Panc1 (cell line): ENCODE measurements around the gene CACNA1D. TPM values are rescaled to one million over a fixed set of nuclear protein-coding genes. Genes with fewer than 3 reads are reported as not detected.

ENCODE experiments used
- ATAC-seq: fragments of 200-7000 bp; cut with Tn5 transposase; 2 replicates; pipeline ENCODE4 v1.9.1; 2020; ENCODE audit warnings: mild to moderate bottlenecking, moderate library complexity
- BruUV-seq: library from RNA; stranded (reverse); fragments of 400-500 nt; replicated peaks from 2 replicates; lab custom pipeline; 2021; lab: Mats Ljungman, UMichigan
- CTCF ChIA-PET: fragments of 300-600 bp; sonication (Branson Sonifier 250); formaldehyde crosslinking; loops from one replicate; lab custom pipeline; 2022; ENCODE audit warnings: antibody characterized with exemption; lab: Charles Lee
- POLR2A ChIA-PET: fragments of 300-600 bp; sonication (Branson Sonifier 250); formaldehyde crosslinking; loops from one replicate; lab custom pipeline; 2022; ENCODE audit warnings: antibody characterized with exemption; lab: Charles Lee
- DNase-seq: peaks from one replicate; pipeline ENCODE4 v3.0.0-alpha.2; 2010; ENCODE audit warnings: low read depth, low spot score
- H3K27ac ChIP-seq: 2 replicates; pipeline ENCODE4 v1.5.1; 2011; ENCODE audit warnings: mild to moderate bottlenecking, low read length, inconsistent platforms
- H3K27me3 ChIP-seq: fragments of 200-500 bp; sonication (Bioruptor generic); 2 replicates; pipeline ENCODE4 v1.6.0; 2014; ENCODE audit warnings: low read length, inconsistent platforms; ENCODE audit not compliant: control insufficient read depth, insufficient read depth
- H3K36me3 ChIP-seq: fragments of 200-500 bp; sonication (Bioruptor generic); 2 replicates; pipeline ENCODE4 v1.5.1; 2014; ENCODE audit warnings: inconsistent platforms, mild to moderate bottlenecking, low read length, moderate library complexity; ENCODE audit not compliant: control insufficient read depth, insufficient read depth
- H3K4me1 ChIP-seq: 2 replicates; pipeline ENCODE4 v1.5.1; 2011; ENCODE audit warnings: inconsistent platforms, mild to moderate bottlenecking, low read length, moderate library complexity; ENCODE audit not compliant: control insufficient read depth, insufficient read depth
- H3K4me3 ChIP-seq, 2 experiments: 2 replicates each; pipeline ENCODE4 v1.5.1; 2011 to 2012; ENCODE audit warnings: low read depth in 2 of 2, low read length in 2 of 2, mild to moderate bottlenecking in 2 of 2, inconsistent platforms in 1 of 2, moderate library complexity in 1 of 2
- H3K9me3 ChIP-seq: fragments of 200-500 bp; sonication (Bioruptor generic); 2 replicates; pipeline ENCODE4 v1.5.1; 2014; ENCODE audit warnings: low read depth, mild to moderate bottlenecking, inconsistent platforms, low read length, moderate library complexity; ENCODE audit not compliant: control insufficient read depth, insufficient read depth
- POLR2AphosphoS5 ChIP-seq: IDR thresholded peaks from 2 replicates; pipeline ENCODE4 v1.6.1; 2012; ENCODE audit warnings: mild to moderate bottlenecking, low read depth, low read length, moderate library complexity
- SIN3A ChIP-seq: IDR thresholded peaks from 2 replicates; pipeline ENCODE4 v1.6.1; 2012; ENCODE audit warnings: low read depth, mild to moderate bottlenecking, low read length, moderate library complexity, borderline replicate concordance; ENCODE audit not compliant: insufficient read depth
- TCF7L2 ChIP-seq: IDR thresholded peaks from 2 replicates; pipeline ENCODE4 v1.6.1; 2011; ENCODE audit warnings: mild to moderate bottlenecking, low read depth, low read length, inconsistent platforms
- in situ Hi-C: cut with HindIII; loops from 2 replicates; pipeline ENCODE4 v1.10.0; 2016; ENCODE audit warnings: low sequenced_read_pairs, low pct_unique_long_range_greater_than_20kb
- intact Hi-C: fragments of 100-400 bp; cut with micrococcal nuclease; formaldehyde crosslinking; loops from one replicate; pipeline ENCODE4 v1.10.0; 2022; ENCODE audit not compliant: unreplicated experiment
- total RNA-seq: library from RNA; stranded (reverse); gene quantifications from one replicate; pipeline ENCODE4 v1.2.1, GENCODE V29; 2021; ENCODE audit not compliant: unreplicated experiment
- TF ChIP-seq, protein P1 (sequence below): fragments of 450-650 bp; IDR thresholded peaks from 2 replicates; pipeline ENCODE4 v1.5.1; 2017; ENCODE audit warnings: mild to moderate bottlenecking
- TF ChIP-seq, protein P2 (sequence below), 2 experiments: IDR thresholded peaks; 2 replicates each; pipeline ENCODE4 v1.6.1; 2011 to 2012; ENCODE audit warnings: low read depth in 2 of 2, control low read depth in 1 of 2, low read length in 1 of 2, mild to moderate bottlenecking in 1 of 2, moderate library complexity in 1 of 2; ENCODE audit not compliant: insufficient read depth in 1 of 2

CACNA1D gene
- total RNA-seq, 1 experiment from 2014 or later: 23.0 TPM

DNA sequence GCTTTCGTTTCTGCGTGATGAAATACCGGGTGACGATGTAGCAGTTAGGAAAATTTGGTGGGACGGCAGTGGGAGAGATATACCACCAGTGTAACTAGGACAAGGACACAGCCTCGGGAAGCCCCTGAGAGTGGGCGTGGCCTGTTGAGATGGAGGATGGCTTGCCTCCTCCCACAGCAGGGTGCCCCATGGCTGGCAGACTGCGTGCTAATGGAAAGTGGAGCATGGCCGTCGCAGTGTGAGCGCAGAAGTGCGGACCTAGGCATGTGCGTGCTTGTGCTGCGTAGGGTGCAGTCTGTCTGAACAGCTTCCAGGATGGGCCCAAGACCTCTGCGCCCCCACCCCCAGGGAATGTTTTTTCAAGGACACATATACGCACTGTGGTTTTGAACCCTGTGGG, 295.0 kb downstream of the CACNA1D start:
- ATAC-seq (no peak), DNase-seq (no peak)
- no TSS peak for BruUV-seq
- intact Hi-C loops (no loop called here), in situ Hi-C loops (no loop called here)
- H3K4me1 ChIP-seq: no peaks in the 10 kb centered on the region
- ChIA-PET CTCF (no interaction called here), POLR2A (no interaction called here)
- no peaks in the 10 kb centered on the region for H3K27me3 ChIP-seq
- TF ChIP-seq, protein P1, sequence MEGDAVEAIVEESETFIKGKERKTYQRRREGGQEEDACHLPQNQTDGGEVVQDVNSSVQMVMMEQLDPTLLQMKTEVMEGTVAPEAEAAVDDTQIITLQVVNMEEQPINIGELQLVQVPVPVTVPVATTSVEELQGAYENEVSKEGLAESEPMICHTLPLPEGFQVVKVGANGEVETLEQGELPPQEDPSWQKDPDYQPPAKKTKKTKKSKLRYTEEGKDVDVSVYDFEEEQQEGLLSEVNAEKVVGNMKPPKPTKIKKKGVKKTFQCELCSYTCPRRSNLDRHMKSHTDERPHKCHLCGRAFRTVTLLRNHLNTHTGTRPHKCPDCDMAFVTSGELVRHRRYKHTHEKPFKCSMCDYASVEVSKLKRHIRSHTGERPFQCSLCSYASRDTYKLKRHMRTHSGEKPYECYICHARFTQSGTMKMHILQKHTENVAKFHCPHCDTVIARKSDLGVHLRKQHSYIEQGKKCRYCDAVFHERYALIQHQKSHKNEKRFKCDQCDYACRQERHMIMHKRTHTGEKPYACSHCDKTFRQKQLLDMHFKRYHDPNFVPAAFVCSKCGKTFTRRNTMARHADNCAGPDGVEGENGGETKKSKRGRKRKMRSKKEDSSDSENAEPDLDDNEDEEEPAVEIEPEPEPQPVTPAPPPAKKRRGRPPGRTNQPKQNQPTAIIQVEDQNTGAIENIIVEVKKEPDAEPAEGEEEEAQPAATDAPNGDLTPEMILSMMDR: no peak
- no peak for TF ChIP-seq TCF7L2
- TF ChIP-seq SIN3A: no peak
- TF ChIP-seq, protein P2, sequence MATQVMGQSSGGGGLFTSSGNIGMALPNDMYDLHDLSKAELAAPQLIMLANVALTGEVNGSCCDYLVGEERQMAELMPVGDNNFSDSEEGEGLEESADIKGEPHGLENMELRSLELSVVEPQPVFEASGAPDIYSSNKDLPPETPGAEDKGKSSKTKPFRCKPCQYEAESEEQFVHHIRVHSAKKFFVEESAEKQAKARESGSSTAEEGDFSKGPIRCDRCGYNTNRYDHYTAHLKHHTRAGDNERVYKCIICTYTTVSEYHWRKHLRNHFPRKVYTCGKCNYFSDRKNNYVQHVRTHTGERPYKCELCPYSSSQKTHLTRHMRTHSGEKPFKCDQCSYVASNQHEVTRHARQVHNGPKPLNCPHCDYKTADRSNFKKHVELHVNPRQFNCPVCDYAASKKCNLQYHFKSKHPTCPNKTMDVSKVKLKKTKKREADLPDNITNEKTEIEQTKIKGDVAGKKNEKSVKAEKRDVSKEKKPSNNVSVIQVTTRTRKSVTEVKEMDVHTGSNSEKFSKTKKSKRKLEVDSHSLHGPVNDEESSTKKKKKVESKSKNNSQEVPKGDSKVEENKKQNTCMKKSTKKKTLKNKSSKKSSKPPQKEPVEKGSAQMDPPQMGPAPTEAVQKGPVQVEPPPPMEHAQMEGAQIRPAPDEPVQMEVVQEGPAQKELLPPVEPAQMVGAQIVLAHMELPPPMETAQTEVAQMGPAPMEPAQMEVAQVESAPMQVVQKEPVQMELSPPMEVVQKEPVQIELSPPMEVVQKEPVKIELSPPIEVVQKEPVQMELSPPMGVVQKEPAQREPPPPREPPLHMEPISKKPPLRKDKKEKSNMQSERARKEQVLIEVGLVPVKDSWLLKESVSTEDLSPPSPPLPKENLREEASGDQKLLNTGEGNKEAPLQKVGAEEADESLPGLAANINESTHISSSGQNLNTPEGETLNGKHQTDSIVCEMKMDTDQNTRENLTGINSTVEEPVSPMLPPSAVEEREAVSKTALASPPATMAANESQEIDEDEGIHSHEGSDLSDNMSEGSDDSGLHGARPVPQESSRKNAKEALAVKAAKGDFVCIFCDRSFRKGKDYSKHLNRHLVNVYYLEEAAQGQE (IDR thresholded peaks at IDR 0.05; ENCODE audit: insufficient read depth in 1 of 2, low read depth in 2 of 2, low read length in 1 of 2): no peak
- no peak for TF ChIP-seq POLR2AphosphoS5
- H3K27ac ChIP-seq: no peak overlapping the region
- no peaks in the 10 kb centered on the region for H3K9me3 ChIP-seq
- H3K36me3 ChIP-seq: no peaks in the 10 kb centered on the region
- H3K4me3 ChIP-seq: no peak overlapping the region

DNA sequence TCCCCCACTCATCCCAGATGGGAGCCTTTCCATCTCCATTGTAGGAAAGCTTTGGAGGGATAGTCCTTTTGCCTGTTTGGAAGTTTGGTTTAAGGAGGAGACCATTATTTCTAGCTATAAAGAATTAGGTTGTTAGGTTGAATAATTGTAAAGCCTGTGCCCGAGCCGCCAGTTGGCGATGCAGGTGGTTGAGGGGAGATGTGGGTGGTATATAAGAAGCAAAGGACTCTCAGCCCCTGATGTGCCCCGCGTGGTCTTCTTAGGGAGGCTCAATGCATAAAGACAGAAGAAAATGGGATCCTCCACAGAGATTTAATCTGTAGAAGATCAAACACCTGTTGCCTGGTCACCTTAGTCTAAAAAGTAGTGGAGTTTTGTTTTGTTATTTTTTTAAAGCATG, 296.1 kb downstream of the CACNA1D start:
- BruUV-seq: no TSS peak
- no peak for TF ChIP-seq SIN3A
- no peak for TF ChIP-seq POLR2AphosphoS5
- no peak for TF ChIP-seq TCF7L2
- TF ChIP-seq, protein P1: no peak
- TF ChIP-seq, protein P2 (IDR thresholded peaks at IDR 0.05; ENCODE audit: insufficient read depth in 1 of 2, low read depth in 2 of 2, low read length in 1 of 2): no peak
- Histone ChIP-seq H3K27ac (no peak overlapping the region), H3K27me3 (no peaks in the 10 kb centered on the region), H3K36me3 (no peaks in the 10 kb centered on the region), H3K9me3 (no peaks in the 10 kb centered on the region), H3K4me3 (no peak overlapping the region), H3K4me1 (no peaks in the 10 kb centered on the region)
- ChIA-PET CTCF (no interaction called here), POLR2A (no interaction called here)
- intact Hi-C loops (no loop called here), in situ Hi-C loops (no loop called here)
- DNase-seq (no peak), ATAC-seq (no peak)
